Stimulated activated CD4-positive, alpha-beta T cell treated with anti-CD3 and anti-CD28 coated beads, Interleukin-4, amount 100 ng/mL, for 48 hours (primary cell): ENCODE measurements around the gene MTCL1.

ENCODE experiments used
- DNase-seq, 2 donors: peaks; one replicate each; pipeline ENCODE4 v3.0.0-alpha.2; 2020; ENCODE audit warnings: low read depth in 2 of 2

Gene MTCL1

DNA sequence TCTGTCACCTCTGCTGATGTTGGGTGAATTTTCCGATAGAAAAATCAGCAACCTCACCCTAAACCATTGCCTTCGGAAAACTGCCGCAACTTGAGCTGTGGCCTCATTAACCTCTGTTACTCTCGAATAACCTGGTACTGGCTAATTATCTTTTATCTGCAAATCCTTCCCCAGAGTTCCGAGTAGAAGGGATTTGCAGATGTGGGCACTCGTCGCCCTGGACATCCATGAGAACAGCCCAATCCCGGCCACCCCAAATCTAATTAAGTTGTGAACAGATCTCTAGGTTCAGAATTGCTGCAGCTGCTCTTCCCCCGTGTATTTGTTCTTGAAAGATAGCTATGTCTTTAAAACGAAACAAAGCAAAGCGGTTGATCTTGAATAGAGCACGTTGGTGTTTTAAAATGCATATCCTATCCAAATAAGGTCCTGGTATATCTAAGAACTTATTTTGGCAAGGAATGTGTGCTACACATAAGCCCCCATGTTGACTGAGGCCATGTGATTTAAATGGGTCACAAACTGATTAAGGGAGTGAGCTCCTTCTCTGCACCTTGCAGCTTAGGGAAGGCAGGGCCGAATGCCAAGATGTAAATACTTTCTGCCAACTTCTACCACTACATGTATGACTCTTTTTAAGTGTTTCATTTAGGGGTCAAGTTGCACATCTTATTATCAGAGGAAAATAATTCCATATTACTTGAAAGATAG lies 88.2 kb downstream of the MTCL1 start:
- DNase-seq: no peak

DNA sequence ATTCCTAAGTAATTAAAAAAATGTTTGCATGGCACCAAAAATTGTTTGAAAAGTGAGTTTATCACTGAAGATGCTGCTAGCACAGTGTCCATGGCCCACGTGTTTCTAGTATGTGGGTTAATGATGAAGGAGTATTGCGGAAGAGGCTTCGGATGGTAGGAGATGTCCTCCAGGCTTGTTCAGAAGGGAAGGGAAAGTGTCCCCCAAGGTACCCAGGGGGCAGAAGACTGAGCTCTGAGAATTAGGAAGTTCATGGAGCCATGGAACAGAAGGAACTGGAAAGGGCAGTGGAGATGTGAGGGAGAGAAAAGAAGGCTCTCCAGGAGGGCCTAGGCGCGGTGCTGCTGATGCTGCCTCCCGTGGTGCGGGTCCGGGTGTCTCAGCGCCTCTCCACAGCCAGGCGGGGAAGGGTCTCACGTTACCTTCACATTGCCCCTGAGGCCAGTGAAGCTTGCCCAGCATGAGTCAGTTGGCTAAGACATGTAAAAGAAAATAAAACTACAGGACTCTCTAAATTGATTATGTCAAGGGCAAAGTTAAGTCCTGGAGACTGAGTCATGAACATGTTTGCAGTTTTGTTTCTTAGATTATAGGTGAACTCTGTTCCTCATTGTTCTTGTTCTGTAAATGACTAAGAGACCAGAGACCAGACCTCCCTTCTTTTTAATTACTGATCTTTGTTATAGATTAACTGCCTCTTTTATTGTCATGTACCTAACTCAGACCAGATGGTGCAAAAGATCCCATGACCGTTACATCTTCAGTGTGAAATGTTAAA lies 89.0 kb downstream of the MTCL1 start:
- no peak for DNase-seq

DNA sequence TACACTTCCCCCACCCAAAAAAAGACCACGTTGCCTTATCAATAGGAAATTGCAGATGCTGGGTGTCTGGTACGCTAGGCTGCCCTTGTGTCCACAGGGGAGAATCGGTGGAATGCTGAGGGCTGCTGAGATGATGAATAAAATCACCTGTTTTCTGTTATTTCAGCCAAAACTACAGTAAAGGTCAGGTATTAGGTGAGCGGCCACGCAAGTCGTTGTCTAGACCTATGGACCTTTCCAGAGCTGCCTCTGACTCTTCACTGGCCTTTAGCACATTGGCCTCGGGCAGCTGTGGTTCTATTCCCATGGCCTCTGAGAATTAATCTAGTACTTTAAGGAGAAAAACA lies 89.6 kb downstream of the MTCL1 start:
- DNase-seq: no peak

DNA sequence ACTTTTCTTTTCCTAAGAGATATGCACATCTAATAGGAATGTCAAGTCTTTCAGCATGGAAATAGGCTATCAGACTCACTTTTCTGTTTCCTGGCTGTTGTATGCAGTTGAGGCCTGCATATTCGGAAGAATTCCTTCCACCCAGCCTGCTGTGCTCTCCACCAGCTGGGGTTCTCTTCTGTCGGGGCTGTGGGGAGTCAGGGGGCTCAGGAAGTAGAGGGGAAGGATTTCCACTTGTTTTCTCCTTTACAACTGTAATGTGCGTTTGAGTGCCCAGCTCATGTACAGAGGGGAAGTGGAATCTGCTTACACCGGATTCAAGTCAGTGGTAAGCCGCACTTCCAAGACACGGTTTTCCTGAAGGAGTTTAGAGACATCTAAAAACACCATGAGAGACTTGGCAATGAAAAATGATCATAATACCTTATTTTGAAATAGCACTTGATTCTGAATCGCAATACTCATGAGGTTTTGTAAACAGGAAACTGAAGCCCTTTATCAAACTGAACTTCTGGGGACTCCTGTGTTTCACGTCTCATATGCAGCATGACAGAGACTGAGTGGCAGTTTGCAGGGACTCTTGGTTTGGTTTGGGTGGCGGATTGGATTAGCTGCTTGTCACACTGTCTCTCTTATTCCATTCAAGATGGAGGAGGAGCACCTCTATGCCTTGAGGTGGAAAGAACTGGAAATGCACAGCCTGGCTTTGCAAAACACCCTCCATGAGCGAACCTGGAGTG lies 90.4 kb downstream of the MTCL1 start:
- no peak for DNase-seq

DNA sequence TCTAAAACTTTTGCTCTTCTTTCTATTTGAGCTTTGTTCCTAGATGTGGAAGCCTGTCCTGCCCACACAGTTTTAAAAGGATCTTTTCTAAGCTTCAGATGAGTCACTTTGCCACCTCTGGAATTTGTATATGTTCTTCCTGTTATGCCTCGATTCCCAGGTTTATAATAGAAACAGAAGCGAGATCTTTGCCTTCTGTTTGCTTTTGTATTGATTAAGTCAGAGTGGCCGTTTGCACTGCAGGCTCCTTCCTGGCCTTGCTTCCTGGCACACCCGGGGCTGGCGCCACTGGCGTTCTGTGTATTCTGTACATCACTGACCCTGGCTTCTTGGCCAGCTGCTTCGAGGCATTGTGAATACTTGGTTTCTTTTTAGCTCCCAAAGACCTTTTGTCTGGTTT lies 91.8 kb downstream of the MTCL1 start:
- DNase-seq: no peak

DNA sequence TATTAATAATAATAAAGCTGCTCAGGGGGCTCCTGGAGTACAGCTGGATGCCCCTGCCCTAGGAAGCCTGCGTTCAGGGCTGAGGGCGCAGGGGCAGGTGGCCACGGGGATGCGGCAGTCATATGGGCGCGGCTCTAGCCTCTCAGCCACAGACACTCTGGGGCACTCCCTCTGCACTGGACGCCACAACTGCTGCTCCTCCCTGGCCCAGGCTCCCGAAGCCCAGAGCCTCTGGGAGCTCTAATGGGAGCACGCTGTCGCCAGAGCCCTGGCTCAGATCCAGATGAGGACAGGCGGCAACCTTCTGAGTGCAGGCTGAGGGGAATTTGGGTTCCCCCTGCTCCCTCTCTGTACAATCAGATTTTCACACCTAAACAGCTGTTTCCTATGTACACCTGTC lies 93.6 kb downstream of the MTCL1 start:
- no peak for DNase-seq

DNA sequence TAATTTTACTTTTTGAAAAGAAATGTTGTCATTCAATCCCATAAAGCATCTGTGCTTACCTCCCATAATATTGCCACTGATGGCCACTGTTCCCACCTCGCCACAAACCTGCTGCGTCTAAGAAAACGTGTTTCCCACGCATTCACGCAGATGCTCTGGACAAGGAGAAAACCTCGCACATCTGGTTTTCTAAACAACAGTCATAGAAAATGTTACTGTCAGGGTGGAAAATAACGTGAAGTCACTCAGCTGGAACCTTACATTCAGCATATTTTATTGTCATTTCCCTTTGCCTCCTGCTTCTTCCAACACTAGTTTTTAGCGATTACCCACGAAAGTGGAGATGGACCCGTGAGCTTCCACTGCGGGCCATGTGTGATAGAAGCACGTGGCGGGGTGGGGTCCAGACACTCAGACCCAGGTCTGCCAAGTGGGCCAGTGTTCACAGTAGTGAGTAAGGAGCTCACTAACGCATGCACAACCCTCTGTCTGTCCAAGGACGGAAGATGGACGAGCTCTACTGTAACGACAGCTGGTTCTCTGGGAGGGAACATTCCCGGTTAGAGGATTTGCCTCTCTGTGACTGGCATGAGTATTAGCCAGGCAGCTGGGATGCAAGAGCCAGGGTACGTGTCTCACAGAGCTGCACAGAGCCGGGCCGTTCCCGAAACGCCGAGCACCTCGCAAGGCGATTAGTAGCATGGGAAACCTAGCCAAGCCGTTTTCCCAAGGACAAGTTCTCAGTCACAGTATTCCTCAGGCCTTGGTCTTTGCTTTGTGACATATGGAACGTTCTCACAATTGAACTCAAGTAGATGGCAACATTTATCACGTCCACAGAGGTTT lies 94.5 kb downstream of the MTCL1 start:
- DNase-seq: no peak

DNA sequence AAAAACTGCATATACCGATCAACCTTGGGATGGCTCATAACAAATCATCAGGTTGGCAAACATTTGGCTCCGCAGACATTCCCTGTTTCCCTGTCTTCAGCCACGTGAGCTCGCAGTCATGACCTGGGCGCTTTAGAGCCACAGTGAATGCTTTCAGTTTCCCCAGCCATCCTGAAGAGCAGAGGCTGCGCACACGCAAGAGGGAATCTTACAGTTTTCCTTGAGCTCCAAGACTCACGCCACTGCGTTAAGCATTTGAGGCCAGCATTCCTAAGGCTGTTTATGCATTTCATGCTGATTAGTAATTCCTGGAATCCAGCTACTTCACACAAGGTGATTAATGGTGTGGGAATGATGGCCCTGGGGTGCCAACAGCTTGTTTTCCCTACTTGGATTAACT lies 95.1 kb downstream of the MTCL1 start:
- no peak for DNase-seq

DNA sequence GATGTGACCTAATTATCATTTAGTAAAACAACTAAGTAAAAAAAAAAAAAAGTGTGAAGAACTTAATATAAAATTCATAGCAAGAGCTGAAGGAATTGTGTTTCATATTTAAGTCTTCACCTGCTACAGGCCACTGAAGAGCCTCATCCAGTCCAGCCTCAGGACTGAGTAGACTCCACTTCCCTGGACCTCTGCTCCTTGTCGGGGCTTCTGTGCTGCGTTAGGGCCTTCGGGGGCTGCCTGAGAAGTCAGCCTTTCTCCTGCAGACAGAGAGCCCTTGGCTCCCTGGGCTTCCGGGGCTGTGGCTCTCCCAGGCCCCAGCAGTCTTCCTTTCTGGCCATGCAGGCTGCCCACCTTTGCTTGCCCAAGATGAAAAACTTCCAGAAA lies 95.5 kb downstream of the MTCL1 start:
- no peak for DNase-seq

DNA sequence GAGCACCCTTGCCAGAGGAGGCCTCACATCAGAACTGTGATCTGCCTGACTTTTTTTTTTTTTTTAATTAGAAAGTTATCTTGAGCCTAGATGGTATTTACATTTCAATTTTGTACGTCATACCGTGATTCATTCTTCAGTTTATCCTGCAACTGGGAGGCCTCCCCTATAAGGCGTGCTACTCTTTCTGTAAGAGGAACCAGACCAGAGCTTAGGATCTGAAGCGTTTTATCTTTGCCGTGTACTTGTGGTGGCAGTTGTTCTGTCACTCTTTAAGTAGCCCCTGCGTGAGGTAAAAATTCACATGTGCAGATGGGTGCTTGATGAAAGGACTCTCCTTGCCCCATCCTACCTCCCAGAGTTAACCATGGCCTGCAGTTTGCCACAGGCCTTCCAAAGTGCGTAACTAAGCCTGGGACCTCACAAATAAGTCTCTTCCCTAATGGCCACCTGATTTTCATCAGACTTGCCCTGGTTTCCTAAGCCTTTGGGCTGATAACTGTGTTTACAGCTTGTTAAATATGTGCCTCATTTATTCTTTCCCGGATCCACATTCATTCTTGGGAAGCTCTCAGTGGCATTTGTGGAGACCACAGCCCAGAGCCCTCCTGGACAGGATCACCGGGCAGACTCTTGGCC lies 96.0 kb downstream of the MTCL1 start:
- DNase-seq: no peak

DNA sequence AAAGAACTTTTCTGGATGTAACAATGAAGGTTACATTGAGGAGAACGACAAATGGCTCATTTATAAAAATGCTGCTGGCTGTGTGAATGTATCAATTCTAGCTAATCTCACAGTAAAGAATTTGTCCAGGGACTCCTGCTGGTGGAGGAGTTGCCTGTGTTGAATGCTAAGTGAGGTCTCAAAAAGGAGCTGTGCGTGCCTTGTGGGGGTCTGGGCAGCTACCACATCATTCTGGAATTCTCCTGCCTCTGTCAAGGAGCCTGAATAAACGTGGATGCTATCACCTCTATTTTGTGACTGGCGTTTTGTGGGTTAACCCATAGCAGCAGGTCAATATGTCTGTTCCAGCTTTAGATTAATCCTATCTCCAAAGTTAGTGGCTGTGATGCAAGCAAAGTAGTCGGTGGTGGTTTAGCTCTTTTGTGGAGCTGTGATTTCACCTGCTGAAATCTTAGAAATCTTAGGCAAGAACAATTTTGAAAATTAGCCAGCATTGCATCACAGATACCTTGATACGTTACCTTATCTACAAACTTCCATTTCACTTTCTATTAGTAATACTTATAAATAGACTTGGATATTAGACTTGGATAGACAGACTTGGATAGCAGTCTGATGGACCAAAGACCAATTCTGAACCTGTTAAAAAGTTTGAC lies 96.8 kb downstream of the MTCL1 start:
- no peak for DNase-seq

DNA sequence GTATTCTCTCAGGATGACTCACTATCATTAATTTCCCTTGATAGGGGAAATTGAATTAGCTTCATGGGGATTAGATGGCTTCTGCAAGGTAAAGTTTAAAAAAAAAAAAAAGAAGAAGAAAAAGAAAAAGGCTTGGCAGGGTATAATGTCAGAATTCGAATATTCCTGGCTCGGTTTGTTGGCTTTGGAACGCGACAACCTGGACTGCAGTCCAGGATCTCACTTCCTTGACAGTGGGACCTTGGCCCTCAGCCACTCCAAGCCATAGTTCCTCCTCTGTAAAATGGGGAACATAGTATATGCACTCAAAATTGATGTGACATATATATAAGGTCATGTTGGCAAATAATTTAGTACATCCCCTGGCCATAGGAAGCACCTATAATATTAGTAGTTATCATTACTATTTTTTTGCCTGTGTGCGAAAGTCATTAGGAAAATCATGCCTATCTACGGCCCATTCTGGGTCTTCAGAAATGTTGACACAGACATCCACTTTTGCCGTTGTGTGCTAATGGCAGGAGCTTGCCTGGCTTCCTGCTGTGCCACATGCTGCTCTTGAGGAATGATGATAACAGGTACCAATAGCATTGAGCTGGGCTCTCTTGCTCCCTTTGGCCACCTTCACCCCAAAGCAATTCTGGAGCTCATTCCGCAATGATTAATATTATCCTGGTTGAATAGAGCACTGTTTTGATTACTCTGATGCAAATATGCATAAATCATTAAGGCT lies 97.9 kb downstream of the MTCL1 start:
- DNase-seq: no peak

DNA sequence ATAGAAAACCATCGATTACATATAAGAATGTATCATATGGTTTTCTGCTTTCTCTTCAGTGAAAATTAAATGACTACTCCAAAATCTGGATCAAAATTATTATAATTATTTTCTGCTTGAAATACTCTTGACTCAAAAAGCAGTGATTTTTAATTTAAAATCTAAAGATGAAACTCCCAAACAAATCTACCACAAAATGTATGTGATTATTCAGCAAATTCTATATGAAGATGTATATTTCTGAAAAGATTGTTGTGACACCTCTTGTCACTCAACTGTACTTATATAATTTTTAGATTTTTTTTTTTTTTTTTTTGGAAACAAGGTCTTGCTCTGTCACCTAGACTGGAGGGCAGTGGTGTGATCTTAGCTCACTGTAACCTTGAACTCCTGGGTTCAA lies 98.6 kb downstream of the MTCL1 start:
- no peak for DNase-seq

DNA sequence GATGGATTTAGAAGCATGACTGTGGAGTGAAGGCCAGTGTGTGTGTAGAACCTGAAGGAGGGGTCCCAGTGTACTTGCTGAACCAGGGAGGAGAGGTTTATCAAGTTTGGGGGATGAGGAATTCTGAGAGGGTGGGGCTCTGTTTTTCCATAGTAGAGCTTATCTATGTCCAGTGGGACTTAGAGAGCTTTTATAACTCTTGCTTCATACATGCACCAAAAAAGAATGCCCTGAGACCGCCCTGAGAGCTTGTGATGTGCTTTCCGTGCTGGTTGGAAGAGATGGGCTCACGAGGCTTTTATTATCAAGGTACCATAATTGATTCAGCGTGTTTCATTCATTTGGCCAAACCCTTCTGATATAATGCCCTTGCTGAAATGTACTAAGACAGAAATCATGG lies 100.2 kb downstream of the MTCL1 start:
- no peak for DNase-seq

DNA sequence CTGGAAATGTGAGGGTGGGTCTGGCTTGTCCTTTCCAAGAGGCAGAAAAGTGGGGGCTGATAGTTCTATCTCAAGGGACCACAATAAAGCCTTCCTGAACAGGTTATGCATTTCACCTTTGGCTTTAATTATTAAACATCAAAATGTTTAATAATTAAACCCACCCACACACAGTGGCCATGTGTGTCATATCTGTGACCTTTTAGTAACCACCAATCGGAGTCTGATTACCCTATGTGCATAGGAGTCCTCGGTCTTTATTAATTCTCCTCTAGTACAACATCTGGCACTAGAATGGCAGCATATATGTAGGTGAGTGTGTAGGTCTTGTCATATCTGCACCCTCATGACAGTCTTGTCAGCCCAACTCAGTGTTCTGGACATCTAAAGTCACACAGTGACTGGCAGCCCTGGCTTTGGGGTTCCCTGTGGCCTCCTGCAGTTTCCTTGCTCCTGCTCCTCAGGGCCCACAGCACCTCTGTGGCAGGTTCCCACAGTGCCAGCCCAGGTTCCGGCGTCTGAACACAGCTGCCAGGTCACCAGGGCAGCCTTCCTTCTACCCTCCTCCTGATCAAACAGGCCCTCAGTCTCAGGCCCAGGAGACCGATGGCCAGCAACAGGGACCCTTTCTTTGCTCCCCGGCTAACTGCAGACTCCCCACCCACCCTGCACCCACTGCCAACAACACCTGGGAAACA lies 100.9 kb downstream of the MTCL1 start:
- no peak for DNase-seq

DNA sequence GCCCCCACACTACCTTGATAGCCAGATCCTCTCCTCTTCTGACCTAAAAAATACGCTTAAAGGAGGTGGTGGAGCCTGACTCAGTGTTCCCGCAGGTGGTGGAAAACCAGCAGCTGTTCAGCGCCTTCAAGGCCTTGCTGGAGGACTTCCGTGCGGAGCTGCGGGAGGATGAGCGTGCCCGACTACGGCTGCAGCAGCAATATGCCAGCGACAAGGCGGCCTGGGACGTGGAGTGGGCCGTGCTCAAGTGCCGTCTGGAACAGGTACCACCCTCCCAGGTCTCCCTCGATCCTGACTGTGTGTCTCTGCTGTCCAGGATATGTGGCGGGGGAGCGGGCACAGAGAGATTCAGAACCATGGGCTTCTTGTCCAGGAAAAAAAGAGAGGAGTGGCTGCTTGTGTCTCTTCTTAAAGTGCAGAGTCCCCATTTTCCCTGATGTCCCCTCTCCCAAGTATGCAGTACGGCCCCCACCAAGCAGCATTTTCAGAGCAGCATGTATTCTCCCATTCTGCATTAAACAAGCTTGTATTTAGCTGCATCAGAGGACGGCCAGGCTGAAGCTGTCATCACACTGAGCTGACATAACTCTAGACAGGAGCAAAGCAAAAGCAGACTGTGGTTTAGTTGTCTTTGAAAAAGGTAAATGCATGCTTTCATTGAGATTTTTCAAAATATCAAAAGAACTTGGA lies 101.6 kb downstream of the MTCL1 start:
- DNase-seq: no peak

DNA sequence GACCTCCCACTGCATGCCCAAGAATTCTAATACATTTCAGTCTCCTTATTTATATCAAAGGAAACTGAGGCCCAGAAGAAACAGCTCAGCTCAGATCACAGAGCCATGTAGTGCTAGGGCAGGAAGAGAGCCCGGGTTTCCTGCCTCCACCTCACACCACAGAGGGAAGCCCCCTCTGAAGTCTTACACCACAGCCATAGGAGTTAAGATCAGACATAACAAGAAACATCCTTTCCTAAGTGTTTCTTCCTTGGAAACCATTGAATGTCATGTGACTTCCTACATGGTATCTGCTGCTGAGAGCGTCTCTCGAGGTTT lies 102.1 kb downstream of the MTCL1 start:
- no peak for DNase-seq

DNA sequence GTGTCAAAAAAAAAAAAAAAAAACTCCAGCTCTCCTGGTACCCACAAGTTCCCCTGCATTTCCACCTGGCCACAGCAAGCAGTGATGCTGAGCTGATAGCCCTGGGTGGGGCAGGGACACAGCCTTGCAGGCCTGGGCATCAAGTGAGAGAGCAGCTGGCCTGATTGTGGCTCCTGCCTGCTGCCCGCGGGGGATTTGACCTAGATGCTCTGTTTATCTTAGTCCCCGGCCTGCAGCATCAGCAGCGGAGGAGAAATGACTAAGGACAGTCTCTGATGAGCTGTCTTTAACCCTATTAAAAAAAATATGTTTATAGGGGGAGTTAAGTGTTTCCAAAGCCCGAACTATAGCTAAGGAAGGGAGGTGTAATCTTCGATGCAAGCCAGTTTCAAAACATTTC lies 102.6 kb downstream of the MTCL1 start:
- DNase-seq: no peak

DNA sequence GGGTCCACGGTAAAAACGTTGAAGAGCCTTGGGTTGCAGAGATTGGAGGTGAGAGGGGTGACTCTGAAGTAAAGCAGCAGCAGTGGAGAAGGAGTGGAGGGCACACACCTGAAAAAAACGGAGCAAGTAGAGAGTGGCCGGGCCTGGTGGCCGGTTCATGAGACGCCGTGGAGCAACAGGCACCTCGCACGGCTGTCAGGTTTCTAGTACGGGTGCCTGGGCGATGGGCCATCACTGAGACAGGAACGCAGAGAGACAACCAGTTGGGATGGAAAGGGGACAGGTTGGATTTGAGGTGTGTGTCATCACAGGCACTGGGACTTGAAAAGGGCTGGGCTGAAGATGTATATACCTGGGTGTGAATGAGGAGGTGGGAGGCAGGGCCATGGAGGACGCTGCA lies 104.2 kb downstream of the MTCL1 start:
- no peak for DNase-seq
